OCI-LY1 (cell line): ENCODE measurements around the gene VEGFB.
A peak's percentile ranks its signal among the peaks of the same experiment; 100 is the strongest.
"Not testable (repeated sequence)": the region's sequence is repeated elsewhere in the genome, so short reads cannot be mapped to it uniquely, and the experiment has no call there.

ENCODE experiments used
- H2AFZ ChIP-seq: fragments of 200-600 bp; sonication (generic), shearing (Covaris generic); 2 replicates; pipeline ENCODE4 v1.6.0; 2014; ENCODE audit warnings: antibody characterized with exemption, mild to moderate bottlenecking, low read length
- H3F3A ChIP-seq: fragments of 200-600 bp; sonication (generic), shearing (Covaris generic); 2 replicates; pipeline ENCODE4 v1.6.0; 2014; ENCODE audit warnings: mild to moderate bottlenecking, antibody characterized with exemption, low read length, moderate library complexity; ENCODE audit not compliant: insufficient read depth
- H3K27ac ChIP-seq: fragments of 200-600 bp; sonication (generic); 2 replicates; pipeline ENCODE4 v1.5.1; 2014; ENCODE audit warnings: low read length, mixed run types, mild to moderate bottlenecking, low read depth; ENCODE audit not compliant: poor library complexity, severe bottlenecking
- H3K27me3 ChIP-seq: fragments of 200-600 bp; sonication (generic); 2 replicates; pipeline ENCODE4 v1.6.0; 2014; ENCODE audit warnings: antibody characterized with exemption, mild to moderate bottlenecking, low read length, moderate library complexity; ENCODE audit not compliant: insufficient read depth
- H3K36me3 ChIP-seq: fragments of 200-600 bp; sonication (generic); 2 replicates; pipeline ENCODE4 v1.6.1; 2014; ENCODE audit warnings: mild to moderate bottlenecking, antibody characterized with exemption, low read length, moderate library complexity, mixed read lengths; ENCODE audit not compliant: insufficient read depth
- H3K4me1 ChIP-seq: fragments of 200-600 bp; sonication (generic); 2 replicates; pipeline ENCODE4 v1.5.1; 2014; ENCODE audit warnings: mild to moderate bottlenecking, low read length, moderate library complexity; ENCODE audit not compliant: insufficient read depth, severe bottlenecking
- H3K4me2 ChIP-seq: fragments of 200-600 bp; sonication (generic), shearing (Covaris generic); 2 replicates; pipeline ENCODE4 v1.6.1; 2014; ENCODE audit warnings: low read length
- H3K4me3 ChIP-seq: fragments of 200-600 bp; sonication (generic); 2 replicates; pipeline ENCODE4 v1.5.1; 2014; ENCODE audit warnings: low read length, low read depth, mild to moderate bottlenecking, mixed read lengths; ENCODE audit not compliant: poor library complexity, severe bottlenecking
- H3K79me2 ChIP-seq: fragments of 200-600 bp; shearing (Covaris generic); 2 replicates; pipeline ENCODE4 v1.6.1; 2016; ENCODE audit warnings: mixed run types, low read length, mixed read lengths; ENCODE audit not compliant: insufficient read depth
- H3K9ac ChIP-seq: fragments of 200-600 bp; sonication (generic), shearing (Covaris generic); 2 replicates; pipeline ENCODE4 v1.6.1; 2014; ENCODE audit warnings: mild to moderate bottlenecking, low read length, mixed read lengths
- H3K9me2 ChIP-seq: fragments of 200-600 bp; sonication (generic), shearing (Covaris generic); 2 replicates; pipeline ENCODE4 v1.6.1; 2014; ENCODE audit warnings: low read depth, mild to moderate bottlenecking, low read length, mixed read lengths
- H3K9me3 ChIP-seq: fragments of 200-600 bp; shearing (Covaris generic); 2 replicates; pipeline ENCODE4 v1.6.1; 2014; ENCODE audit warnings: low read length, mixed read lengths
- H4K20me1 ChIP-seq: fragments of 200-600 bp; sonication (generic), shearing (Covaris generic); 2 replicates; pipeline ENCODE4 v1.6.0; 2016; ENCODE audit warnings: mild to moderate bottlenecking, low read length; ENCODE audit not compliant: insufficient read depth
- EZH2 ChIP-seq: fragments of 200-600 bp; sonication (generic), shearing (Covaris generic); IDR thresholded peaks from 2 replicates; pipeline ENCODE4 v1.8.0; 2017; ENCODE audit warnings: borderline replicate concordance, mixed run types, mild to moderate bottlenecking, antibody characterized with exemption, low read length, moderate library complexity, mixed read lengths
- TF ChIP-seq, protein P1 (sequence below): fragments of 200-600 bp; sonication (generic), shearing (Covaris generic); IDR thresholded peaks from 2 replicates; pipeline ENCODE4 v1.5.1; 2017; ENCODE audit warnings: mild to moderate bottlenecking, antibody characterized with exemption, low read length, moderate library complexity, mixed read lengths

The VEGFB gene

DNA sequence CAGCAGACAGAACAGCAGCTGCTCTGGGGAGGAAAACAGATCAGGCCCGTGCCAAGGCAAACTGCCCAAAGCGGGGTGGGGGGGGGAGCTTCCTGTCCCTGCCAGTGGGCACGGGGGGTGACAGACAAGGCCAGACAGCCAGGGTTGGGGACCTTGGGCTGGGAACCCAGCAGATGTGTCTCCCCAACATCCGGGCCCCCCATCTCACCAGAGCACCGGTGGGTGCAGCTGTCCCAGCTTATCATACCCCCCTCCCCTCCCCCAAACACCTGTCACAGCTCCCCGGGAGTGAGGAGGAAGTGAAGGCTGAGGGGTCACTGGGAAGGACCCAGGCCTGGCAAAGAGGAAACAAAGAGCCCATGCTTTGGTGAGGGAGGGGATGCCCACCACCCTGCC is 11.0 kb downstream of the VEGFB start:
- peak overlapping the region; percentile 91 for H3K9ac ChIP-seq
- H4K20me1 ChIP-seq: no peaks in the 10 kb centered on the region
- H2AFZ ChIP-seq: no peak overlapping the region
- H3K9me2 ChIP-seq: no peaks in the 10 kb centered on the region
- peak overlapping the region; percentile 91 for H3K4me3 ChIP-seq
- no peaks in the 10 kb centered on the region for H3K9me3 ChIP-seq
- H3K4me1 ChIP-seq: peaks cover 50% of the 10 kb centered on the region
- H3K36me3 ChIP-seq: peaks cover 21% of the 10 kb centered on the region; the same call in 1 of the 2 replicates
- H3K4me2 ChIP-seq: peak overlapping the region; percentile 79
- H3F3A ChIP-seq: 0 out of 2 replicates have a peak, but pooled peaks cover 3% of the 10 kb centered on the region
- peak overlapping the region; percentile 85 for H3K27ac ChIP-seq
- H3K79me2 ChIP-seq: no peaks in the 10 kb centered on the region; the same call in 1 of the 2 replicates
- TF ChIP-seq, protein P1, sequence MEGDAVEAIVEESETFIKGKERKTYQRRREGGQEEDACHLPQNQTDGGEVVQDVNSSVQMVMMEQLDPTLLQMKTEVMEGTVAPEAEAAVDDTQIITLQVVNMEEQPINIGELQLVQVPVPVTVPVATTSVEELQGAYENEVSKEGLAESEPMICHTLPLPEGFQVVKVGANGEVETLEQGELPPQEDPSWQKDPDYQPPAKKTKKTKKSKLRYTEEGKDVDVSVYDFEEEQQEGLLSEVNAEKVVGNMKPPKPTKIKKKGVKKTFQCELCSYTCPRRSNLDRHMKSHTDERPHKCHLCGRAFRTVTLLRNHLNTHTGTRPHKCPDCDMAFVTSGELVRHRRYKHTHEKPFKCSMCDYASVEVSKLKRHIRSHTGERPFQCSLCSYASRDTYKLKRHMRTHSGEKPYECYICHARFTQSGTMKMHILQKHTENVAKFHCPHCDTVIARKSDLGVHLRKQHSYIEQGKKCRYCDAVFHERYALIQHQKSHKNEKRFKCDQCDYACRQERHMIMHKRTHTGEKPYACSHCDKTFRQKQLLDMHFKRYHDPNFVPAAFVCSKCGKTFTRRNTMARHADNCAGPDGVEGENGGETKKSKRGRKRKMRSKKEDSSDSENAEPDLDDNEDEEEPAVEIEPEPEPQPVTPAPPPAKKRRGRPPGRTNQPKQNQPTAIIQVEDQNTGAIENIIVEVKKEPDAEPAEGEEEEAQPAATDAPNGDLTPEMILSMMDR: no peak
- no peak for TF ChIP-seq EZH2
- no peaks in the 10 kb centered on the region for H3K27me3 ChIP-seq

DNA sequence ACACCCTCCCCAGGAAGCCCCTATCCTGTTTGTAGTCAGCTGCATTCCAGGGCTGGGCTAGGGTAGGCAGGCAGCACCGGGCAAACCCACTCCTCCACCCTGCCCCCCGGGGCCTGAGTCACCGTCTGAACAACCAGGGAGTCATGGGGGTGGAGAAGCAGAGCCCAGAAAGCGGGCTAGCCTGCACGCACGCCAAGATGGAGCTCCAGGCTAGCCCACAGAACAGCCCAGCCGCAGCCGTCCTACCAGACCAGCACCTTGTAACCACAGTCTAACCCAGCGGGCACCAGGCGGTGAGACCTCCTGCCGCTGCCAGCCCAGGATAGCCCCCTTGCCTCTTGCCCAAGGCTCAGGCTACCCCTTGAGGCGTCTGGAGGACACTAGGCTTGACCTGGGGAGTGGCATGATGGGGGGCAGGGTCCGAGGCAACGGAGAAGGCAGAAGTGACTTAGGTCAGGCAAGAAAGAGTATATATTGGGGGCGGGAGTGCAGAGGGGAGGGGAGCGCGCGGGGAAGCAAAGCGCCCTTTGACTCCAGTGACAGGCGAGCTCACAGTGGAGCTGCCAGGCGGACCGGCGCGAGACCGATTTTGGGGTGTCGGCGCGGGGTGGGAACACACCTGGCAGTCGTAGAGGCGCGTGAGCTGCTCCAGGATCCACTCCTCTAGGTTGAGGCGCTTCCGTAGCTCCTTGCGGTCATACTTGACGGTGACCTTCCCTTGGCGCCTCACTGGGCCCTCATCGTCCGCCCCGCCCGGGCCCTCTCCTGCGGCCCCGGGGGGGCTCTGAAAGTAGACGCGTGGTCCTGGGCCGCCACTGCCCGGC is 11.6 kb downstream of the VEGFB start:
- no peak for TF ChIP-seq EZH2
- TF ChIP-seq, protein P1: no peak
- peak overlapping the region; percentile 85 for H3K27ac ChIP-seq
- no peaks in the 10 kb centered on the region for H4K20me1 ChIP-seq
- no peaks in the 10 kb centered on the region; the same call in 1 of the 2 replicates for H3K79me2 ChIP-seq
- H3K9me3 ChIP-seq: no peaks in the 10 kb centered on the region
- no peak overlapping the region for H2AFZ ChIP-seq
- H3K9me2 ChIP-seq: no peaks in the 10 kb centered on the region
- peak overlapping the region; percentile 91 for H3K4me3 ChIP-seq
- peak overlapping the region; percentile 91 for H3K9ac ChIP-seq
- peaks cover 21% of the 10 kb centered on the region; the same call in 1 of the 2 replicates for H3K36me3 ChIP-seq
- H3K4me1 ChIP-seq: peaks cover 54% of the 10 kb centered on the region
- peak overlapping the region; percentile 79 for H3K4me2 ChIP-seq
- H3F3A ChIP-seq: 0 out of 2 replicates have a peak, but pooled peaks cover 3% of the 10 kb centered on the region
- no peaks in the 10 kb centered on the region for H3K27me3 ChIP-seq

DNA sequence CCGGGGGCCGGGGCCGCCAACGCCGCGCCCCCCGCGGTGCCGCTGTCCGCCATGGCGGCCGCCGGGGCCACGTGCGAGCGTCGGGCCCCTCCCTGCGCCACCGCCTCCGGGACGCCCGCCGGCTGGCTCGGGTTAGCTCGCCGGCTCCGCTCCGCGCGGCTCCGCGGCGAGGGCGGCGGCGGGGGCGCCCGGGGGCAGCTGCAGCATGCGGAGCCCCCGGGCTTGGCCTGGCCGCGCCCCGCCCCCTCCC is 12.2 kb downstream of the VEGFB start:
- H3K9me2 ChIP-seq, H3K4me2 ChIP-seq, H2AFZ ChIP-seq, H3K9me3 ChIP-seq, H4K20me1 ChIP-seq, H3K27ac ChIP-seq, H3K79me2 ChIP-seq, H3K27me3 ChIP-seq, H3F3A ChIP-seq: not testable (repeated sequence)
- peaks cover 56% of the 10 kb centered on the region for H3K4me1 ChIP-seq
- peak overlapping the region; percentile 91; the same call in 1 of the 2 replicates for H3K9ac ChIP-seq
- peak overlapping the region; percentile 91 for H3K4me3 ChIP-seq
- peaks cover 21% of the 10 kb centered on the region; the same call in 1 of the 2 replicates for H3K36me3 ChIP-seq
